ENCODE measurements around the gene MYF6. TPM values are rescaled to one million over a fixed set of nuclear protein-coding genes. Genes with fewer than 3 reads are reported as not detected.
"Not testable (repeated sequence)": the region's sequence is repeated elsewhere in the genome, so short reads cannot be mapped to it uniquely, and the experiment has no call there.

MYF6 gene
- total RNA-seq (not detected), polyA plus RNA-seq (0.11 TPM)
- long read RNA-seq, donor 1: 0 reads
- long read RNA-seq, donor 2: 0 reads
- long read RNA-seq, donor 3: 0 reads
- long read RNA-seq, donor 4: 0 reads

- no peak for DNase-seq
- intact Hi-C loops (cut with DNase I): no loop called here
Measured at GRCh38 chr12:80707126-80707829, at the start of gene MYF6. MYF6 (plus strand) TSS chr12:80707634; CDS start chr12:80707720, 86 bp downstream.

GRCh38 chr12:80659512-80660063 lies 47.8 kb upstream of the MYF6 start:
- no peaks in the 10 kb centered on the region for H3K27me3 ChIP-seq (ENCODE audit: control insufficient read depth, insufficient read depth)
- H3K4me3 ChIP-seq (ENCODE audit: low read length): no peak overlapping the region
- no peak overlapping the region for H3K27ac ChIP-seq (ENCODE audit: low read length)
- H3K9me3 ChIP-seq (ENCODE audit: control insufficient read depth, low read length): no peaks in the 10 kb centered on the region
- DNase-seq (no peak), ATAC-seq (no peak)
- WGBS: 82% methylated on average over 5 of the region's 5 CpGs
- no peaks in the 10 kb centered on the region for H3K4me1 ChIP-seq (ENCODE audit: control insufficient read depth, insufficient read depth, low read length)
- intact Hi-C loops (cut with DNase I): no loop called here

More at GRCh38 chr12:80707126-80707829, at the start of gene MYF6:
- no peak for ATAC-seq
- Histone ChIP-seq H3K4me3 (ENCODE audit: low read length) (peak within 1 kb of the TSS; percentile 47), H3K27ac (ENCODE audit: low read length) (no peak within 1 kb of the TSS), H3K9me3 (ENCODE audit: control insufficient read depth, low read length) (no peaks in the 10 kb centered on the region), H3K4me1 (ENCODE audit: control insufficient read depth, insufficient read depth, low read length) (peaks cover 6% of the 10 kb centered on the region), H3K27me3 (ENCODE audit: control insufficient read depth, insufficient read depth) (peaks cover 3% of the 10 kb centered on the region)
- WGBS: 65% methylated on average over 4 of the region's 4 CpGs

- no peaks in the 10 kb centered on the region for H3K27me3 ChIP-seq (ENCODE audit: control insufficient read depth, insufficient read depth)
- H3K9me3 ChIP-seq (ENCODE audit: control insufficient read depth, low read length): no peaks in the 10 kb centered on the region
- no peak for ATAC-seq
- H3K4me1 ChIP-seq (ENCODE audit: control insufficient read depth, insufficient read depth, low read length): no peaks in the 10 kb centered on the region
- H3K27ac ChIP-seq (ENCODE audit: low read length): no peak overlapping the region
- intact Hi-C loops (cut with DNase I): no loop called here
- DNase-seq: no peak
- no peak overlapping the region for H3K4me3 ChIP-seq (ENCODE audit: low read length)
Measured at GRCh38 chr12:80662586-80662985, 44.8 kb upstream of the MYF6 start.

GRCh38 chr12:80670214-80670613 lies 37.2 kb upstream of the MYF6 start:
- Histone ChIP-seq H3K27ac (ENCODE audit: low read length) (no peak overlapping the region), H3K27me3 (ENCODE audit: control insufficient read depth, insufficient read depth) (no peaks in the 10 kb centered on the region), H3K4me1 (ENCODE audit: control insufficient read depth, insufficient read depth, low read length) (no peaks in the 10 kb centered on the region), H3K4me3 (ENCODE audit: low read length) (no peak overlapping the region), H3K9me3 (ENCODE audit: control insufficient read depth, low read length) (no peaks in the 10 kb centered on the region)
- 68% methylated on average over 5 of the region's 5 CpGs for WGBS
- ATAC-seq (no peak), DNase-seq (no peak)
- intact Hi-C loops (cut with DNase I): no loop called here

GRCh38 chr12:80676042-80676636 lies 31.3 kb upstream of the MYF6 start:
- intact Hi-C loops (cut with DNase I); ATAC-seq: not testable (repeated sequence)

GRCh38 chr12:80676856-80677255 lies 30.6 kb upstream of the MYF6 start:
- Histone ChIP-seq H3K27me3 (ENCODE audit: control insufficient read depth, insufficient read depth) (no peaks in the 10 kb centered on the region), H3K27ac (ENCODE audit: low read length) (no peak overlapping the region), H3K4me1 (ENCODE audit: control insufficient read depth, insufficient read depth, low read length) (no peaks in the 10 kb centered on the region), H3K4me3 (ENCODE audit: low read length) (no peak overlapping the region), H3K9me3 (ENCODE audit: control insufficient read depth, low read length) (no peaks in the 10 kb centered on the region)
- no peak for ATAC-seq
- intact Hi-C loops (cut with DNase I): no loop called here
- DNase-seq: no peak
- WGBS: 76% methylated on average over 1 of the region's 1 CpG

More at GRCh38 chr12:80676042-80676636, 31.3 kb upstream of the MYF6 start:
- not testable (repeated sequence) for H3K9me3 ChIP-seq (ENCODE audit: control insufficient read depth, low read length); H3K4me3 ChIP-seq (ENCODE audit: low read length); H3K27me3 ChIP-seq (ENCODE audit: control insufficient read depth, insufficient read depth); H3K4me1 ChIP-seq (ENCODE audit: control insufficient read depth, insufficient read depth, low read length); H3K27ac ChIP-seq (ENCODE audit: low read length)
- DNase-seq: peak in 1 of 3 donors; percentile 18
- 92% methylated on average over 13 of the region's 13 CpGs for WGBS

- WGBS: 95% methylated on average over 1 of the region's 1 CpG
- intact Hi-C loops (cut with DNase I): no loop called here
- no peak overlapping the region for H3K27ac ChIP-seq (ENCODE audit: low read length)
- no peaks in the 10 kb centered on the region for H3K27me3 ChIP-seq (ENCODE audit: control insufficient read depth, insufficient read depth)
- DNase-seq (no peak), ATAC-seq (no peak)
- no peak overlapping the region for H3K4me3 ChIP-seq (ENCODE audit: low read length)
- no peaks in the 10 kb centered on the region for H3K4me1 ChIP-seq (ENCODE audit: control insufficient read depth, insufficient read depth, low read length)
- H3K9me3 ChIP-seq (ENCODE audit: control insufficient read depth, low read length): no peaks in the 10 kb centered on the region
Measured at GRCh38 chr12:80677994-80678393, 29.4 kb upstream of the MYF6 start.

- DNase-seq: no peak
Measured at GRCh38 chr12:80679346-80680131, 27.9 kb upstream of the MYF6 start.

GRCh38 chr12:80681287-80681686 lies 26.1 kb upstream of the MYF6 start:
- 77% methylated on average over 2 of the region's 2 CpGs for WGBS
- ATAC-seq (no peak), DNase-seq (no peak)
- Histone ChIP-seq H3K27me3 (ENCODE audit: control insufficient read depth, insufficient read depth) (no peaks in the 10 kb centered on the region), H3K4me3 (ENCODE audit: low read length) (no peak overlapping the region), H3K27ac (ENCODE audit: low read length) (no peak overlapping the region), H3K4me1 (ENCODE audit: control insufficient read depth, insufficient read depth, low read length) (no peaks in the 10 kb centered on the region), H3K9me3 (ENCODE audit: control insufficient read depth, low read length) (no peaks in the 10 kb centered on the region)
- intact Hi-C loops (cut with DNase I): no loop called here

More at GRCh38 chr12:80679346-80680131, 27.9 kb upstream of the MYF6 start:
- Histone ChIP-seq H3K9me3 (ENCODE audit: control insufficient read depth, low read length) (no peaks in the 10 kb centered on the region), H3K27me3 (ENCODE audit: control insufficient read depth, insufficient read depth) (no peaks in the 10 kb centered on the region), H3K4me3 (ENCODE audit: low read length) (no peak overlapping the region), H3K27ac (ENCODE audit: low read length) (no peak overlapping the region), H3K4me1 (ENCODE audit: control insufficient read depth, insufficient read depth, low read length) (no peaks in the 10 kb centered on the region)
- 72% methylated on average over 3 of the region's 3 CpGs for WGBS
- intact Hi-C loops (cut with DNase I): no loop called here
- no peak for ATAC-seq

- DNase-seq (no peak), ATAC-seq (no peak)
- H3K27me3 ChIP-seq (ENCODE audit: control insufficient read depth, insufficient read depth): no peaks in the 10 kb centered on the region
- no peaks in the 10 kb centered on the region for H3K9me3 ChIP-seq (ENCODE audit: control insufficient read depth, low read length)
- no peaks in the 10 kb centered on the region for H3K4me1 ChIP-seq (ENCODE audit: control insufficient read depth, insufficient read depth, low read length)
- 69% methylated on average over 3 of the region's 3 CpGs for WGBS
- no peak overlapping the region for H3K27ac ChIP-seq (ENCODE audit: low read length)
- H3K4me3 ChIP-seq (ENCODE audit: low read length): no peak overlapping the region
- intact Hi-C loops (cut with DNase I): no loop called here
Measured at GRCh38 chr12:80681786-80682185, 25.6 kb upstream of the MYF6 start.

- ATAC-seq: no peak
- no peaks in the 10 kb centered on the region for H3K9me3 ChIP-seq (ENCODE audit: control insufficient read depth, low read length)
- no peak overlapping the region for H3K4me3 ChIP-seq (ENCODE audit: low read length)
- H3K27me3 ChIP-seq (ENCODE audit: control insufficient read depth, insufficient read depth): no peaks in the 10 kb centered on the region
- 43% methylated on average over 7 of the region's 7 CpGs for WGBS
- H3K27ac ChIP-seq (ENCODE audit: low read length): no peak overlapping the region
- intact Hi-C loops (cut with DNase I): no loop called here
- no peaks in the 10 kb centered on the region for H3K4me1 ChIP-seq (ENCODE audit: control insufficient read depth, insufficient read depth, low read length)
- DNase-seq: no peak
Measured at GRCh38 chr12:80684077-80684495, 23.3 kb upstream of the MYF6 start.
